Esophagus squamous epithelium (tissue), 5 donors: ENCODE measurements around the gene DOCK2. TPM values are rescaled to one million over a fixed set of nuclear protein-coding genes. Genes with fewer than 3 reads are reported as not detected.
"Not testable (repeated sequence)": the region's sequence is repeated elsewhere in the genome, so short reads cannot be mapped to it uniquely, and the experiment has no call there.

Source experiments
- DNase-seq: peaks from one replicate; lab custom pipeline; 2025; lab: John Stamatoyannopoulos, UW
- H3K27ac ChIP-seq, 4 donors: fragments of 200-600 bp; sonication (generic); one replicate each; pipeline ENCODE4 v1.5.1; 2016 to 2019; ENCODE audit warnings: mild to moderate bottlenecking in 1 of 4
- H3K27me3 ChIP-seq, 4 donors: fragments of 200-600 bp; sonication (generic); 1 replicate in 3 of 4; 2 replicates in 1 of 4; pipeline versions ENCODE4 v1.5.1 to v1.6.0; 2017 to 2021; ENCODE audit warnings: antibody characterized with exemption in 1 of 4
- H3K36me3 ChIP-seq, 3 donors: fragments of 200-600 bp; sonication (generic); one replicate each; pipeline ENCODE4 v1.5.1; 2016 to 2019
- H3K4me1 ChIP-seq, 3 donors: fragments of 200-600 bp; sonication (generic); one replicate each; pipeline ENCODE4 v1.5.1; 2017 to 2019
- H3K4me3 ChIP-seq, 4 donors: fragments of 200-600 bp; sonication (generic); 1 replicate in 3 of 4; 2 replicates in 1 of 4; pipeline ENCODE4 v1.5.1; 2016 to 2019; ENCODE audit warnings: mild to moderate bottlenecking in 2 of 4, moderate library complexity in 1 of 4
- H3K9me3 ChIP-seq, 3 donors: fragments of 200-600 bp; sonication (generic); one replicate each; pipeline ENCODE4 v1.5.1; 2016 to 2019
- POLR2A ChIP-seq, 4 donors: fragments of 450-650 bp; IDR thresholded peaks; one replicate each; pipeline ENCODE4 v1.6.1; 2017; ENCODE audit warnings: antibody characterized with exemption in 4 of 4, mild to moderate bottlenecking in 4 of 4, moderate library complexity in 3 of 4
- WGBS, 2 donors: methylation state at CpG; one replicate each; pipeline ENCODE4 v1.1.5; 2018; 5-methylcytosine and 5-hydroxymethylcytosine counted together
- intact Hi-C: fragments of 100-400 bp; cut with DNase I; formaldehyde crosslinking; loops from one replicate; pipeline ENCODE4 v1.15.0; 2022
- total RNA-seq, 4 donors: library from RNA; depleted of rRNA; stranded (reverse); fragments of >200 nt; gene quantifications; one replicate each; pipeline ENCODE4 v1.1.0, GENCODE V29; 2016
- TF ChIP-seq, protein P1 (sequence below), 6 experiments: fragments of 450-650 bp in 4 of 6; fragments of 200-600 bp in 2 of 6; sonication (generic) in 2 of 6; IDR thresholded peaks; one replicate each; pipeline ENCODE4 v1.5.1; 2016 to 2019; ENCODE audit warnings: antibody characterized with exemption in 6 of 6, mild to moderate bottlenecking in 4 of 6, moderate library complexity in 4 of 6
- donor health status: DM: yes; HTN: yes; CAD: no.

Gene DOCK2
- total RNA-seq, 4 donors from 2014 or later: 4.1 to 14.5 (median 10.0) TPM

DNA sequence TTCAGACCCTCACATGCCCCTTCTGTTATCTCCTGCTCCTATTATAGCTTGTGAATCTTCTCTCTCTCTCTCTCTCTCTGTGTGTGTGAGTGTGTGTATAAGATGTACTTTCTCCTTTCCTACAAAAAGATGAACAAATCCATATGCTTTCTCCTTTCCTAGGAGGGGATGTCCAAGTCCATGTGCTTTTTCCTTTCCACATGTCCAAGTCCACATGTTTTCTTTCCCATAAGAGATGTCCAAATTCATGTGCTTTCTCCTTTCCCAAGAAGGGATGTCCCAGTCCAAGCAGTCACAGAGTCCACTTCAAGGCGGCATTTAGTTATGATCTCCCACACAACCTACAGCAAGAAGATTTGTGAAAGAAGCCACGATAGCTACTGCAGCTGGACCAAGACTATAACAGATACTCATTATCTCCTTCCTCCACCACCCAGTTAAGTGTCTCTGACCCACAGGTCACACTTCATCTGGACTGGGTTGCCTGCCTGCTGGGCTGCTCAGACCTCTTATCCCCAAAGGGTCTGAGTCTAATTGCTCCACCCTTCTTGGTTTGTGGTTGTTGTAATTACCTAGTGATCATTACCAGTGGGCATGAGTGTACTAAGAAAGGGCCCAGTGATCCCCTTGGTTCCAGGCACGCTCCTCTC is 450.2 kb downstream of the DOCK2 start:
- H3K4me3 ChIP-seq: no peak overlapping the region
- intact Hi-C loops: no loop called here
- DNase-seq: no peak
- 83 to 90% methylated on average over 2 to 3 of the region's 3 CpGs for WGBS, 2 donors
- no peaks in the 10 kb centered on the region for H3K4me1 ChIP-seq
- no peaks in the 10 kb centered on the region for H3K27me3 ChIP-seq
- no peak overlapping the region for H3K27ac ChIP-seq
- no peaks in the 10 kb centered on the region for H3K9me3 ChIP-seq
- TF ChIP-seq, protein P1, sequence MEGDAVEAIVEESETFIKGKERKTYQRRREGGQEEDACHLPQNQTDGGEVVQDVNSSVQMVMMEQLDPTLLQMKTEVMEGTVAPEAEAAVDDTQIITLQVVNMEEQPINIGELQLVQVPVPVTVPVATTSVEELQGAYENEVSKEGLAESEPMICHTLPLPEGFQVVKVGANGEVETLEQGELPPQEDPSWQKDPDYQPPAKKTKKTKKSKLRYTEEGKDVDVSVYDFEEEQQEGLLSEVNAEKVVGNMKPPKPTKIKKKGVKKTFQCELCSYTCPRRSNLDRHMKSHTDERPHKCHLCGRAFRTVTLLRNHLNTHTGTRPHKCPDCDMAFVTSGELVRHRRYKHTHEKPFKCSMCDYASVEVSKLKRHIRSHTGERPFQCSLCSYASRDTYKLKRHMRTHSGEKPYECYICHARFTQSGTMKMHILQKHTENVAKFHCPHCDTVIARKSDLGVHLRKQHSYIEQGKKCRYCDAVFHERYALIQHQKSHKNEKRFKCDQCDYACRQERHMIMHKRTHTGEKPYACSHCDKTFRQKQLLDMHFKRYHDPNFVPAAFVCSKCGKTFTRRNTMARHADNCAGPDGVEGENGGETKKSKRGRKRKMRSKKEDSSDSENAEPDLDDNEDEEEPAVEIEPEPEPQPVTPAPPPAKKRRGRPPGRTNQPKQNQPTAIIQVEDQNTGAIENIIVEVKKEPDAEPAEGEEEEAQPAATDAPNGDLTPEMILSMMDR (IDR thresholded peaks at IDR 0.05): no peak
- TF ChIP-seq POLR2A (IDR thresholded peaks at IDR 0.05): no peak
- no peaks in the 10 kb centered on the region for H3K36me3 ChIP-seq

DNA sequence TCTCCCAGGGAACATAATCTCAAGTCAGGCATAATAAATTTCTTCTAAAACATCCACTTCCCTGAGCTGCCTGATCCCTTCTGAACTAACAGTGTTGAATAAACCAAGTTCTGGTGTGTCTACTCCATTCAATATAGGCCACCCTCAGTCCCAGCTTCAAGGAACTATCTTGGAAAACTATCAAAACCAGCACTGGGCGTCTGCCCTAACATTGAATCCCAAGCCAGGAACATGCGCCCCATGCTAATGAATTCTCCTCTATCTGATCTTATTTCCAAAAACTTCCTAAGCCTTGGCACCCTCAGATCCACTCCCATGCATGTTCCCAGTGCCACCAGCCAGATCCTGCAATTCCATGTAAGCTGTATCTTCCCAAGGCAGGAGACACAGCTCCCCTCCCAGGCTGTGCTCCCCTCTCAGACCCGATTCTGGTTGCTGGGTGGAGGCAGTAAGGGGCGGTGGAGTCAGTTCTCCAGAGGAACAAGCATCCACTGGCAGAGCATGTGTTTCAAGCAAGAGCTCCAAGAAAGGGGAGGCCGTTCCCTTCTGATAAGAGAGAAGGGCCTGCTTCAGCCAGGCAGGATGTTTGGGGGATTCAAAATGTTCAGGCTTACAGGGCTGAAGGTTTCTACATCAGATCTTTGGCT is 455.5 kb downstream of the DOCK2 start:
- 29 to 45% methylated on average over 3 to 5 of the region's 5 CpGs for WGBS, 2 donors
- intact Hi-C loops: no loop called here
- Histone ChIP-seq H3K9me3 (no peaks in the 10 kb centered on the region), H3K27ac (no peak overlapping the region), H3K27me3 (no peaks in the 10 kb centered on the region), H3K36me3 (no peaks in the 10 kb centered on the region), H3K4me1 (no peaks in the 10 kb centered on the region), H3K4me3 (no peak overlapping the region)
- TF ChIP-seq POLR2A (IDR thresholded peaks at IDR 0.05): no peak
- TF ChIP-seq, protein P1 (IDR thresholded peaks at IDR 0.05): no peak
- no peak for DNase-seq

DNA sequence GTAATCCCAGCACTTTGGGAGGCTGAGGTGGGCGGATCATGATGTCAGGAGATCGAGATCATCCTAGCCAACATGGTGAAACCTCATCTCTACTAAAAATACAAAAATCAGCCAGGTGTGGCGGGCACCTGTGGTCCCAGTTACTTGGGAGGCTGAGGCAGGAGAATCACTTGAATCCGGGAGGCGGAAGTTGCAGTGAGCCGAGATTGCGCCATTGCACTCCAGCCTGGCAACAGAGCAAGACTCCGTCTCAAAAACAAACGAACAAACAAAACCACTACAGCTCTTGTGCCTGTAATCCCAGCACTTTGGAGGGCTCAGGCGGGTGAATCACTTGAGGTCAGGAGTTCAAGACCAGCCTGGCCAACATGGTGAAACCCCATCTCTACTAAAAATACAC is 457.3 kb downstream of the DOCK2 start:
- intact Hi-C loops, H3K27me3 ChIP-seq, H3K4me3 ChIP-seq, H3K4me1 ChIP-seq, H3K27ac ChIP-seq, H3K9me3 ChIP-seq, H3K36me3 ChIP-seq, DNase-seq: not testable (repeated sequence)
- 82 to 87% methylated on average over 10 of the region's 10 CpGs for WGBS, 2 donors

DNA sequence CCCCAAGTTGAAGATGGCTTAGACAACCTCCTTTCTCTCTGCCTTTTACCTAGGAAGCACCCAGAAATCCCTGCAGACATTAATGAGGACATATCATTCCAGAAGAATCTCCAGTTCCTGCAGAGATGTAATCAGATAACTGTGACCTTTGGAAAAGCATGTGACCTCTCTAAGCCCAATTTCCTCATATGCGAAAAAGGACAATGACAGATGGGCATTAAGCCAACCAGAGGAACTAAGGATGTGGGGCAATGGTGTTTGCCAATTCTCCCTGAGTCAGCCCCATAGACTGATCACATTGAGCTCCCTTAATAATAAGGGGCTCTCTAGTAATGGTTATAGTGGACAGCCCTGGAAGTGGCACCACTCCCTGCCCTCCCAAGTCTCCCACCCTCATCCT is 458.6 kb downstream of the DOCK2 start:
- intact Hi-C loops: no loop called here
- Histone ChIP-seq H3K36me3 (no peaks in the 10 kb centered on the region), H3K9me3 (no peaks in the 10 kb centered on the region), H3K27me3 (no peaks in the 10 kb centered on the region), H3K4me1 (no peaks in the 10 kb centered on the region), H3K4me3 (no peak overlapping the region), H3K27ac (no peak overlapping the region)
- 0 to 38% methylated on average over 1 of the region's 1 CpG for WGBS, 2 donors
- TF ChIP-seq POLR2A (IDR thresholded peaks at IDR 0.05): no peak
- TF ChIP-seq, protein P1 (IDR thresholded peaks at IDR 0.05): no peak
- no peak for DNase-seq

DNA sequence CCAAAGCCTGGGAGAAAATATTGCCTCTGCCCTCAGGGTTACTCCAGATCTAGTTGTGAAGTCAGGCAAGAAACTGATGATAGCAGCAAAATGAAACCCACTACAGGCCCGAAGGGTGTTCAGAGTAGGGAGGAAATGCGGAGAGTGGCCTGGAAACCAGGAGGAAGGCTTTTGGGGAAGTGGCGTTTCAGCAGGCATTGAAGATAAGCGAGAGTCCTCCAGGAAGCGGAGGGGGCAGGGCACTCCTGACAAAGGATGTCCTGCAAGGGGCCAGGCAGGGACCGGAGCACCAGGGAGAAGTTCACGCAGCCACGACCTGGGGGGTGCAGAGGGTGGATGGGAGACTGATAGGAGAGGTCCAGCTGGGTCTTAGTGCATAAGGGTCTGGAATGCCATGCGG is 460.9 kb downstream of the DOCK2 start:
- Histone ChIP-seq H3K27me3 (no peaks in the 10 kb centered on the region), H3K9me3 (no peaks in the 10 kb centered on the region), H3K36me3 (no peaks in the 10 kb centered on the region), H3K4me3 (no peak overlapping the region), H3K4me1 (no peaks in the 10 kb centered on the region), H3K27ac (no peak overlapping the region)
- TF ChIP-seq, protein P1 (IDR thresholded peaks at IDR 0.05): no peak
- TF ChIP-seq POLR2A (IDR thresholded peaks at IDR 0.05): no peak
- intact Hi-C loops: no loop called here
- WGBS, 2 donors: 57 to 58% methylated on average over 5 to 9 of the region's 9 CpGs
- no peak for DNase-seq
